Gastroesophageal sphincter (tissue), 4 donors: ENCODE measurements around the gene SERPINF2. TPM values are rescaled to one million over a fixed set of nuclear protein-coding genes. Genes with fewer than 3 reads are reported as not detected.
"Not testable (repeated sequence)": the region's sequence is repeated elsewhere in the genome, so short reads cannot be mapped to it uniquely, and the experiment has no call there.

ENCODE experiments used
- ATAC-seq: fragments of 150-250 bp; one replicate; pipeline ENCODE4 v1.9.1; 2016; ENCODE audit warnings: mild to moderate bottlenecking, moderate library complexity
- H3K27ac ChIP-seq, 4 donors: fragments of 200-600 bp; sonication (generic) in 3 of 4; 1 replicate in 3 of 4; 2 replicates in 1 of 4; pipeline ENCODE4 v1.5.1; 2016 to 2019
- H3K27me3 ChIP-seq: fragments of 200-600 bp; sonication (generic); one replicate; pipeline ENCODE4 v1.5.1; 2019
- H3K36me3 ChIP-seq, 2 donors: fragments of 200-600 bp; sonication (generic); one replicate each; pipeline ENCODE4 v1.5.1; 2019; ENCODE audit warnings: control low read depth in 1 of 2
- H3K4me1 ChIP-seq, 3 donors: fragments of 200-600 bp; sonication (generic); 1 replicate in 2 of 3; 2 replicates in 1 of 3; pipeline ENCODE4 v1.5.1; 2016 to 2019; ENCODE audit warnings: control low read depth in 2 of 3
- H3K4me3 ChIP-seq, 2 donors: fragments of 200-600 bp; sonication (generic); one replicate each; pipeline ENCODE4 v1.5.1; 2019; ENCODE audit warnings: mild to moderate bottlenecking in 1 of 2, moderate library complexity in 1 of 2
- H3K9me3 ChIP-seq, 3 donors: fragments of 200-600 bp; sonication (generic); one replicate each; pipeline ENCODE4 v1.5.1; 2017 to 2019; ENCODE audit warnings: control low read depth in 2 of 3
- EP300 ChIP-seq: sonication (generic); formaldehyde crosslinking; IDR thresholded peaks from one replicate; pipeline ENCODE4 v1.6.1; 2017; ENCODE audit warnings: antibody characterized with exemption, mild to moderate bottlenecking
- POLR2A ChIP-seq, 2 donors: fragments of 450-650 bp; IDR thresholded peaks; one replicate each; pipeline ENCODE4 v1.6.1; 2017; ENCODE audit warnings: antibody characterized with exemption in 2 of 2, mild to moderate bottlenecking in 2 of 2, moderate library complexity in 1 of 2
- POLR2AphosphoS5 ChIP-seq: sonication (generic); formaldehyde crosslinking; IDR thresholded peaks from one replicate; pipeline ENCODE4 v1.6.1; 2017; ENCODE audit warnings: antibody characterized with exemption
- WGBS, 2 donors: methylation state at CpG; one replicate each; pipeline ENCODE4 v1.1.5; 2018; ENCODE audit warnings: low coverage in 1 of 2; 5-methylcytosine and 5-hydroxymethylcytosine counted together
- total RNA-seq, 4 donors: library from RNA; depleted of rRNA; stranded (reverse); fragments of >200 nt; gene quantifications; one replicate each; pipeline ENCODE4 v1.1.0, GENCODE V29; 2016
- TF ChIP-seq, protein P1 (sequence below), 4 experiments: fragments of 200-600 bp in 2 of 4; fragments of 450-650 bp in 2 of 4; sonication (generic) in 1 of 4; IDR thresholded peaks; one replicate each; pipeline ENCODE4 v1.5.1; 2017 to 2019; ENCODE audit warnings: antibody characterized with exemption in 4 of 4, mild to moderate bottlenecking in 2 of 4, moderate library complexity in 2 of 4

Gene SERPINF2
- total RNA-seq, 4 donors from 2014 or later, result 2.0 to 7.6 (median 5.1) TPM

DNA sequence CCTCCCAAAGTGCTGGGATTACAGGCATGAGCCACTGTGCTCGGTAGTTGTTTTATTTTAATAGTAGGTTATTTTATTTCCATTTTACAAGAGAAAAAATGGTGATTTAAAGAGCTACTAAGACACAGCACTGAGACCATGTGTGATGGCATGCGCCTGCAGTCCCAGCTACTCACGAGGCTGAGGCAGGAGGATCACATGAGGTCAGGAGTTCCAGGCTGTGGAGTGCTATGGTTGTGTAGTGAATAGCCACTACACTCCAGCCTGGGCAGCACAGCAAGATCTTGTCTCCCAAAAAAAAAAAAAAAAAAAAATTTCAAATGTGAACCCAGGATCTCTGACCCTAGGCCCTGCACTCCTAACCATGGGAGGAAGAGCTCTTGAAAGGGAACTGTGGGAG lies 22.9 kb downstream of the SERPINF2 start:
- no peaks in the 10 kb centered on the region for H3K9me3 ChIP-seq
- H3K27ac ChIP-seq, result peak overlapping the region in 2 of 4 donors; percentile 78 to 86
- 80 to 100% methylated on average over 1 to 3 of the region's 3 CpGs for WGBS, 2 donors
- TF ChIP-seq POLR2AphosphoS5 (no peak), POLR2A (IDR thresholded peaks at IDR 0.05) (no peak), EP300 (no peak)
- TF ChIP-seq, protein P1, sequence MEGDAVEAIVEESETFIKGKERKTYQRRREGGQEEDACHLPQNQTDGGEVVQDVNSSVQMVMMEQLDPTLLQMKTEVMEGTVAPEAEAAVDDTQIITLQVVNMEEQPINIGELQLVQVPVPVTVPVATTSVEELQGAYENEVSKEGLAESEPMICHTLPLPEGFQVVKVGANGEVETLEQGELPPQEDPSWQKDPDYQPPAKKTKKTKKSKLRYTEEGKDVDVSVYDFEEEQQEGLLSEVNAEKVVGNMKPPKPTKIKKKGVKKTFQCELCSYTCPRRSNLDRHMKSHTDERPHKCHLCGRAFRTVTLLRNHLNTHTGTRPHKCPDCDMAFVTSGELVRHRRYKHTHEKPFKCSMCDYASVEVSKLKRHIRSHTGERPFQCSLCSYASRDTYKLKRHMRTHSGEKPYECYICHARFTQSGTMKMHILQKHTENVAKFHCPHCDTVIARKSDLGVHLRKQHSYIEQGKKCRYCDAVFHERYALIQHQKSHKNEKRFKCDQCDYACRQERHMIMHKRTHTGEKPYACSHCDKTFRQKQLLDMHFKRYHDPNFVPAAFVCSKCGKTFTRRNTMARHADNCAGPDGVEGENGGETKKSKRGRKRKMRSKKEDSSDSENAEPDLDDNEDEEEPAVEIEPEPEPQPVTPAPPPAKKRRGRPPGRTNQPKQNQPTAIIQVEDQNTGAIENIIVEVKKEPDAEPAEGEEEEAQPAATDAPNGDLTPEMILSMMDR (IDR thresholded peaks at IDR 0.05), result no peak
- peaks cover 42% of the 10 kb centered on the region for H3K27me3 ChIP-seq
- no peaks in the 10 kb centered on the region for H3K36me3 ChIP-seq
- H3K4me1 ChIP-seq, result peaks cover 0 to 46% (median 16%) of the 10 kb centered on the region in 3 donors
- ATAC-seq, result no peak
- H3K4me3 ChIP-seq, result no peak overlapping the region

DNA sequence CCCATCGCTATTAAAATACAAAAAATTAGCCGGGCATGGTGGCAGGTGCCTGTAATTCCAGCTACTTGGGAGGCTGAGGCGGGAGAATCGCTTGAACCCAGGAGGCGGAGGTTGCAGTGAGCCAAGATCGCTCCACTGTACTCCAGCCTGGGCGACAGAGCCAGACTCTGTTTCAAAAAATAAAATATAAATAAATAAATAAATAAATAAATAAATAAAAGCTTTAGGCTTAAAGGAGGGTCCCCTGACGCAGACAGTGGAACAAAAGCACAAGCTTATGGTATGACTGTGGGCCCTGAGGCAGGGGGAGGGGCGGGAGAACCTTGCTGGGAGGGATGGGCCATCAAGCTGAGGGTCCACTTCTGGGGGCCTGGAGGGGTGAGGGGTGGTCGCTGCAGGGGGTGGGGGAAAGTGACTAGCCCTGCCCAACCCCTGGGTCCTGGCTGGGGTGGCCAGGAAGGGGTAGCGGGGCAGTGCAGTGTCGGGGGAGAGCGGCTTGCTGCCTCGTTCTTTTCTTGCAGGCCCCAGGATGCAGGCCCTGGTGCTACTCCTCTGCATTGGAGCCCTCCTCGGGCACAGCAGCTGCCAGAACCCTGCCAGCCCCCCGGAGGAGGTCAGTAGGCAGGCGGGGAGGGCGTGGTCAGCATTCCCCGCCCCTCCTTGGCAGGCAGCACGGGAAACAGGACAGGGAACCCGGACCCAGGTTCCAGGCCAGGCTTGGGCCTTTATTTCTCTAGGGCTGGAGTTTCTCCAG lies 23.9 kb downstream of the SERPINF2 start:
- peak overlapping the region in 3 of 4 donors; percentile 22 to 86 (median 33) for H3K27ac ChIP-seq
- no peak for ATAC-seq
- H3K4me3 ChIP-seq, result no peak overlapping the region
- H3K27me3 ChIP-seq, result peaks cover 42% of the 10 kb centered on the region
- 72 to 97% methylated on average over 5 to 14 of the region's 21 CpGs for WGBS, 2 donors
- no peak for TF ChIP-seq POLR2A (IDR thresholded peaks at IDR 0.05)
- TF ChIP-seq, protein P1 (IDR thresholded peaks at IDR 0.05), result no peak
- TF ChIP-seq POLR2AphosphoS5, result no peak
- TF ChIP-seq EP300, result no peak
- H3K36me3 ChIP-seq, result no peaks in the 10 kb centered on the region
- H3K9me3 ChIP-seq, result no peaks in the 10 kb centered on the region
- peaks cover 0 to 46% (median 16%) of the 10 kb centered on the region in 3 donors for H3K4me1 ChIP-seq

DNA sequence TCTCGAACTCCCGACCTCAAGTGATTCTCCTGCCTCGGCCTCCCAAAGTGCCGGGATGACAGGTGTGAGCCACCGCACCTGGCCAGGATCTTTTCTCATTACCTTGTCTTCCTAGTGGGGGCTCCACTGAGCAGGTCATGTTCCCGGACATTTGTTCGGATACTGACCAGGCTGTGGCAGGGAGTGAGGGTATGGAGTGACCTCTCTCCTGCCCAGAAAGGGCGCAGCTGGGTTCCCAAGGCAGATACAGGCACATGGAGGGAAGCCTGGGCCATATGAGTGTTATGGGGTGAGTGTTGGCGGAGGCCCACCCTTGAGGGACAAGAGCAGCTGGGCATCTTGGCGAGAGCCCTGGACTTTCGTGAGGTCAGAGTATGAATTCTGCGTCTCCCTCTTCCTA lies 24.7 kb downstream of the SERPINF2 start:
- WGBS, 2 donors, result 100% methylated on average over 3 of the region's 12 CpGs; no CpG with 5 or more reads in 1 of the 2 donors
- TF ChIP-seq POLR2A (IDR thresholded peaks at IDR 0.05) (no peak), EP300 (no peak), POLR2AphosphoS5 (no peak)
- TF ChIP-seq, protein P1 (IDR thresholded peaks at IDR 0.05), result no peak
- ATAC-seq, result no peak

DNA sequence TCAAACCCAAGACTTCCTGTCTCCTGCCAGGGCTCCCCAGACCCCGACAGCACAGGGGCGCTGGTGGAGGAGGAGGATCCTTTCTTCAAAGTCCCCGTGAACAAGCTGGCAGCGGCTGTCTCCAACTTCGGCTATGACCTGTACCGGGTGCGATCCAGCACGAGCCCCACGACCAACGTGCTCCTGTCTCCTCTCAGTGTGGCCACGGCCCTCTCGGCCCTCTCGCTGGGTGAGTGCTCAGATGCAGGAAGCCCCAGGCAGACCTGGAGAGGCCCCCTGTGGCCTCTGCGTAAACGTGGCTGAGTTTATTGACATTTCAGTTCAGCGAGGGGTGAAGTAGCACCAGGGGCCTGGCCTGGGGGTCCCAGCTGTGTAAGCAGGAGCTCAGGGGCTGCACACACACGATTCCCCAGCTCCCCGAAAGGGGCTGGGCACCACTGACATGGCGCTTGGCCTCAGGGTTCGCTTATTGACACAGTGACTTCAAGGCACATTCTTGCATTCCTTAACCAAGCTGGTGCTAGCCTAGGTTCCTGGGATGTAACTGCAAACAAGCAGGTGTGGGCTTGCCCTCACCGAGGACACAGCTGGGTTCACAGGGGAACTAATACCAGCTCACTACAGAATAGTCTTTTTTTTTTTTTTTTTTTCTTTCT lies 27.3 kb downstream of the SERPINF2 start:
- no peak overlapping the region for H3K4me3 ChIP-seq
- ATAC-seq, result no peak
- H3K9me3 ChIP-seq, result no peaks in the 10 kb centered on the region
- H3K4me1 ChIP-seq, result peaks cover 0 to 45% (median 8%) of the 10 kb centered on the region in 3 donors
- WGBS, 2 donors, result 25 to 53% methylated on average over 4 to 5 of the region's 21 CpGs
- no peak overlapping the region for H3K27ac ChIP-seq
- H3K36me3 ChIP-seq, result peaks cover 0 to 4% of the 10 kb centered on the region in 2 donors
- H3K27me3 ChIP-seq, result peaks cover 41% of the 10 kb centered on the region
- TF ChIP-seq POLR2AphosphoS5, result no peak
- TF ChIP-seq, protein P1 (IDR thresholded peaks at IDR 0.05), result no peak
- no peak for TF ChIP-seq EP300
- no peak for TF ChIP-seq POLR2A (IDR thresholded peaks at IDR 0.05)

More for the DNA sequence above, 24.7 kb downstream of the SERPINF2 start:
- no peaks in the 10 kb centered on the region for H3K36me3 ChIP-seq
- H3K9me3 ChIP-seq, result no peaks in the 10 kb centered on the region
- peak overlapping the region in 3 of 4 donors; percentile 22 to 62 (median 33) for H3K27ac ChIP-seq
- peaks cover 0 to 46% (median 16%) of the 10 kb centered on the region in 3 donors for H3K4me1 ChIP-seq
- no peak overlapping the region for H3K4me3 ChIP-seq
- peaks cover 42% of the 10 kb centered on the region for H3K27me3 ChIP-seq

DNA sequence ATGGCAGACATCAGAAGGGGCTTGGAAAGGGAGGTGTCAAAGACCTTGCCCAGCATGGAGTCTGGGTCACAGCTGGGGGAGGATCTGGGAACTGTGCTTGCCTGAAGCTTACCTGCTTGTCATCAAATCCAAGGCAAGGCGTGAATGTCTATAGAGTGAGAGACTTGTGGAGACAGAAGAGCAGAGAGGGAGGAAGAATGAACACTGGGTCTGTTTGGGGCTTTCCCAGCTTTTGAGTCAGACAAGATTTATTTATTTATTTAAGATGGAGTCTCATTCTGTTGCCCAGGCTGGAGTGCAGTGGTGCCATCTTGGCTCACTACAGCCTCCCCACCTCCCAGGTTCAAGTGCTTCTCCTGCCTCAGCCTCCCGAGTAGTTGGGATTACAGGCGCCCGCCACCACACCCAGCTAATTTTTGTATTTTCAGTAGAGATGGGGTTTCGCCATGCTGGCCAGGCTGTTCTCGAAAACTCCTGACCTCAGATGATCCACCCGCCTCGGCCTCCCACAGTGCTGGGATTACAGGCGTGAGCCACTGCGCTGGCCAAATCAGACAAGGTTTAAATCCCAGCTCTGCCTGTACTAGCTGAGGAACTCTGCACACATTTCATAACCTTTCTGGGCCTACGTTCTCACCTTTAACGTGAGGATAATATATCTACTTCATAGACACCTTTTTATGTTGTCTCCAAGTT lies 30.5 kb downstream of the SERPINF2 start:
- peak; percentile 67 for ATAC-seq
- WGBS, 2 donors, result 42 to 58% methylated on average over 4 to 5 of the region's 12 CpGs
- Histone ChIP-seq H3K4me1 (peaks cover 0 to 20% (median 0%) of the 10 kb centered on the region in 3 donors), H3K27ac (peak overlapping the region in 3 of 4 donors; percentile 55 to 73 (median 60)), H3K27me3 (peaks cover 14% of the 10 kb centered on the region), H3K36me3 (peaks cover 0 to 36% of the 10 kb centered on the region in 2 donors)
- H3K9me3 ChIP-seq, H3K4me3 ChIP-seq: not testable (repeated sequence)
